H1 (cell line): Measurements from ENCODE around the gene ZNF550. TPM values are rescaled to one million over a fixed set of nuclear protein-coding genes. Genes with fewer than 3 reads are reported as not detected.

Experiments
- CTCF ChIA-PET: fragments of 300-600 bp; sonication (Branson Sonifier 250); formaldehyde crosslinking; loops from one replicate; lab custom pipeline; 2021; ENCODE audit not compliant: partially characterized antibody; lab: Charles Lee
- POLR2A ChIA-PET: fragments of 300-600 bp; sonication (Branson Sonifier 250); formaldehyde crosslinking; loops from one replicate; lab custom pipeline; 2021; ENCODE audit warnings: inconsistent platforms; ENCODE audit not compliant: partially characterized antibody; lab: Charles Lee
- DNase-seq, 2 experiments: peaks; one replicate each; pipeline versions ENCODE4 v3.0.0 to v3.0.0-alpha.2; 2010 to 2022; ENCODE audit warnings: low spot score in 2 of 2, low read depth in 1 of 2, mixed read lengths in 1 of 2
- FAIRE-seq: peaks from 2 replicates; lab custom pipeline; 2011; peaks lifted over from hg19 to GRCh38; lab: Jason Lieb, UNC
- H2AFZ ChIP-seq: 2 replicates; pipeline ENCODE4 v1.8.1; 2012; ENCODE audit warnings: low read length, inconsistent platforms
- H2AK5ac ChIP-seq: 2 replicates; pipeline ENCODE4 v1.6.1; 2013; ENCODE audit warnings: low read depth, low read length
- H2BK120ac ChIP-seq: replicated peaks from 2 replicates; pipeline ENCODE3; 2013; ENCODE audit warnings: low read depth, low read length, inconsistent platforms
- H2BK12ac ChIP-seq: 2 replicates; pipeline ENCODE4 v1.6.1; 2013; ENCODE audit warnings: low read depth, low read length
- H2BK15ac ChIP-seq: 2 replicates; pipeline ENCODE4 v1.6.1; 2013; ENCODE audit warnings: low read length
- H2BK20ac ChIP-seq: 2 replicates; pipeline ENCODE4 v1.6.1; 2013; ENCODE audit warnings: low read length
- H2BK5ac ChIP-seq: 2 replicates; pipeline ENCODE4 v1.6.1; 2013; ENCODE audit warnings: low read depth, low read length
- H3K14ac ChIP-seq: 2 replicates; pipeline ENCODE4 v1.6.1; 2013; ENCODE audit warnings: inconsistent platforms; ENCODE audit not compliant: insufficient read length
- H3K18ac ChIP-seq: 2 replicates; pipeline ENCODE4 v1.6.1; 2013; ENCODE audit warnings: low read length; ENCODE audit errors: extremely low read depth
- H3K23ac ChIP-seq: 2 replicates; pipeline ENCODE4 v1.6.1; 2013; ENCODE audit warnings: inconsistent platforms; ENCODE audit not compliant: insufficient read length
- H3K23me2 ChIP-seq: 2 replicates; pipeline ENCODE4 v1.6.1; 2013; ENCODE audit warnings: low read depth, low read length
- H3K27ac ChIP-seq: 2 replicates; pipeline ENCODE4 v1.6.1; 2011; ENCODE audit warnings: low read depth, low read length, inconsistent platforms
- H3K27me3 ChIP-seq, 4 experiments: replicated peaks in 1 of 4; 1 replicate in 1 of 4; 2 replicates in 3 of 4; pipeline versions ENCODE4 v1.6.1 to v1.8.1; 2011 to 2013; ENCODE audit warnings: low read length in 3 of 4, mild to moderate bottlenecking in 3 of 4, inconsistent platforms in 2 of 4, mixed read lengths in 2 of 4, moderate library complexity in 1 of 4; ENCODE audit not compliant: control insufficient read depth in 3 of 4, insufficient read depth in 3 of 4; ENCODE audit errors: extremely low read depth in 1 of 4
- H3K36me3 ChIP-seq, 4 experiments: 2 replicates each; pipeline versions ENCODE4 v1.6.1 to v1.8.1; 2011 to 2013; ENCODE audit warnings: mild to moderate bottlenecking in 4 of 4, low read length in 3 of 4, moderate library complexity in 2 of 4, control low read depth in 1 of 4, inconsistent platforms in 1 of 4; ENCODE audit not compliant: insufficient read depth in 4 of 4, control insufficient read depth in 2 of 4
- H3K4ac ChIP-seq: replicated peaks from 2 replicates; pipeline ENCODE3; 2013; ENCODE audit warnings: low read length, low read depth, mixed read lengths, inconsistent platforms; ENCODE audit not compliant: insufficient read length
- H3K4me1 ChIP-seq, 4 experiments: replicated peaks in 1 of 4; 1 replicate in 1 of 4; 2 replicates in 3 of 4; pipeline versions ENCODE4 v1.6.1 to v1.8.1; 2011 to 2013; ENCODE audit warnings: low read length in 3 of 4, inconsistent platforms in 2 of 4, mixed read lengths in 1 of 4; ENCODE audit not compliant: insufficient read depth in 4 of 4, control insufficient read depth in 3 of 4
- H3K4me2 ChIP-seq, 2 experiments: 2 replicates each; pipeline versions ENCODE4 v1.6.1 to v1.8.1; 2011 to 2013; ENCODE audit warnings: low read depth in 2 of 2, low read length in 2 of 2, control low read depth in 1 of 2, inconsistent platforms in 1 of 2, mild to moderate bottlenecking in 1 of 2; ENCODE audit not compliant: insufficient read depth in 1 of 2
- H3K4me3 ChIP-seq, 4 experiments: fragments of 200-600, 300-600 bp in 1 of 4; sonication (generic), shearing (Covaris generic), sonication (Bioruptor Twin) in 1 of 4; 2 replicates each; pipeline versions ENCODE4 v1.5.1 to v1.8.1; 2011 to 2016; ENCODE audit warnings: low read length in 4 of 4, low read depth in 3 of 4, control low read depth in 2 of 4, inconsistent platforms in 2 of 4, mild to moderate bottlenecking in 2 of 4, mixed read lengths in 1 of 4, moderate library complexity in 1 of 4; ENCODE audit not compliant: insufficient read depth in 2 of 4; ENCODE audit errors: extremely low read depth in 1 of 4
- H3K56ac ChIP-seq: replicated peaks from 2 replicates; pipeline ENCODE3; 2013; ENCODE audit warnings: low read depth, mild to moderate bottlenecking, mixed read lengths, low read length, inconsistent platforms; ENCODE audit not compliant: insufficient read length
- H3K79me1 ChIP-seq: 2 replicates; pipeline ENCODE4 v1.6.1; 2013; ENCODE audit warnings: low read depth, low read length, control low read depth
- H3K79me2 ChIP-seq, 2 experiments: 2 replicates each; pipeline versions ENCODE4 v1.6.1 to v1.8.1; 2012 to 2013; ENCODE audit warnings: low read length in 2 of 2, mild to moderate bottlenecking in 2 of 2, inconsistent platforms in 1 of 2; ENCODE audit not compliant: insufficient read depth in 2 of 2, control insufficient read depth in 1 of 2
- H3K9ac ChIP-seq, 4 experiments: replicated peaks in 1 of 4; 1 replicate in 1 of 4; 2 replicates in 3 of 4; pipeline versions ENCODE4 v1.6.1 to v1.8.1; 2011 to 2013; ENCODE audit warnings: low read depth in 3 of 4, low read length in 3 of 4, control low read depth in 2 of 4, mild to moderate bottlenecking in 2 of 4, moderate library complexity in 2 of 4, inconsistent platforms in 1 of 4; ENCODE audit errors: extremely low read depth in 1 of 4
- H3K9me3 ChIP-seq, 2 experiments: 2 replicates each; pipeline versions ENCODE4 v1.6.1 to v1.8.1; 2012 to 2013; ENCODE audit warnings: mild to moderate bottlenecking in 2 of 2, moderate library complexity in 2 of 2, control low read depth in 1 of 2, inconsistent platforms in 1 of 2, low read depth in 1 of 2, low read length in 1 of 2, mixed read lengths in 1 of 2; ENCODE audit not compliant: insufficient read depth in 2 of 2
- H4K20me1 ChIP-seq, 2 experiments: replicated peaks in 1 of 2; 2 replicates each; pipeline versions ENCODE3 to v1.8.1; 2011 to 2013; ENCODE audit warnings: inconsistent platforms in 2 of 2, low read length in 2 of 2, mild to moderate bottlenecking in 1 of 2; ENCODE audit not compliant: insufficient read depth in 2 of 2, control insufficient read depth in 1 of 2
- H4K5ac ChIP-seq: 2 replicates; pipeline ENCODE4 v1.6.1; 2013; ENCODE audit warnings: low read length, low read depth, mixed read lengths, inconsistent platforms; ENCODE audit not compliant: insufficient read length
- H4K8ac ChIP-seq: 2 replicates; pipeline ENCODE4 v1.8.0; 2013; ENCODE audit warnings: mild to moderate bottlenecking, moderate library complexity, low read length, inconsistent platforms; ENCODE audit not compliant: insufficient read depth; ENCODE audit errors: extremely low read depth
- H4K91ac ChIP-seq: replicated peaks from 2 replicates; pipeline ENCODE3; 2013; ENCODE audit warnings: low read length, mixed read lengths, inconsistent platforms; ENCODE audit not compliant: insufficient read length
- CHD1 ChIP-seq: IDR thresholded peaks from 2 replicates; pipeline ENCODE4 v1.6.1; 2012; ENCODE audit warnings: low read depth, low read length, improper control_type of control experiment
- CHD2 ChIP-seq: IDR thresholded peaks from 2 replicates; pipeline ENCODE4 v1.6.1; 2012; ENCODE audit warnings: low read length, improper control_type of control experiment
- JUND ChIP-seq: IDR thresholded peaks from 2 replicates; pipeline ENCODE4 v1.6.1; 2011; ENCODE audit warnings: mild to moderate bottlenecking, improper control_type of control experiment, low read length
- KDM4A ChIP-seq: IDR thresholded peaks from one replicate; pipeline ENCODE4 v1.7.1; 2012; ENCODE audit warnings: low read depth, mild to moderate bottlenecking, moderate library complexity, low read length, inconsistent platforms; ENCODE audit not compliant: severe bottlenecking
- RFX5 ChIP-seq: IDR thresholded peaks from 2 replicates; pipeline ENCODE4 v1.6.1; 2011; ENCODE audit warnings: low read depth, low read length, improper control_type of control experiment, borderline replicate concordance
- SIN3A ChIP-seq, 2 experiments: IDR thresholded peaks in 1 of 2; conservative IDR thresholded peaks in 1 of 2; 2 replicates each; pipeline ENCODE4 v1.6.1; 2011 to 2012; ENCODE audit warnings: low read length in 2 of 2, improper control_type of control experiment in 1 of 2, low read depth in 1 of 2, mild to moderate bottlenecking in 1 of 2
- SP1 ChIP-seq: IDR thresholded peaks from 2 replicates; pipeline ENCODE4 v1.6.1; 2011; ENCODE audit warnings: low read depth, low read length
- TAF7 ChIP-seq: optimal IDR thresholded peaks from 2 replicates; pipeline ENCODE3; 2011; ENCODE audit warnings: low read depth, mild to moderate bottlenecking, inconsistent platforms, low read length, moderate library complexity, borderline replicate concordance
- TBP ChIP-seq: IDR thresholded peaks from 2 replicates; pipeline ENCODE4 v1.6.1; 2011; ENCODE audit warnings: low read depth, low read length, improper control_type of control experiment
- WGBS, 2 experiments: shearing (Covaris generic) in 1 of 2; methylation state at CpG; one replicate each; pipeline versions ENCODE4 v1.1.6 to v1.1.7; 2013 to 2015; ENCODE audit warnings: low lambda C conversion rate in 2 of 2, mixed read lengths in 2 of 2, inconsistent platforms in 1 of 2, low coverage in 1 of 2, missing lambda C conversion rate in 1 of 2; ENCODE audit not compliant: insufficient replicate concordance in 2 of 2, insufficient coverage in 1 of 2, insufficient read length in 1 of 2; ENCODE audit errors: extremely low coverage in 1 of 2, missing lambda C conversion rate in 1 of 2; 5-methylcytosine and 5-hydroxymethylcytosine counted together
- polyA plus RNA-seq, 7 experiments: library from polyadenylated mRNA; depleted of rRNA in 3 of 7; stranded (reverse) in 5 of 7; unstranded in 2 of 7; fragments of >200 nt in 5 of 7; fragments of 200-250 nt in 2 of 7; gene quantifications; 1 replicate in 5 of 7; 2 replicates in 1 of 7; 4 replicates in 1 of 7; pipeline versions ENCODE4 v1.2.1 to v1.2.3, GENCODE V29; 2011 to 2013; ENCODE audit warnings: missing spikeins in 2 of 7, mixed read lengths in 2 of 7
- total RNA-seq: library from RNA; stranded (reverse); fragmentation: NEBNext Ultra II Directional; extraction: Animal tissue kit (Norgen Biotek cat#: 25700); gene quantifications from 2 replicates; pipeline ENCODE4 v1.2.1, GENCODE V29; 2021
- TF ChIP-seq, protein P1 (sequence below): IDR thresholded peaks from 2 replicates; pipeline ENCODE4 v1.6.1; 2012; ENCODE audit warnings: inconsistent platforms

ZNF550 gene
- total and polyA plus RNA-seq, 2 of the 8 experiments (the other 6 are each of a cell fraction or from before 2014, with no cell fraction given) = 4.5 to 10.7 TPM

- peak within 1 kb of the TSS; percentile 75 for H2BK120ac ChIP-seq
- H3K79me1 ChIP-seq = peaks cover 19% of the 10 kb centered on the region
- peak; percentile 97 for FAIRE-seq
- TF ChIP-seq SIN3A (conservative IDR thresholded peaks at IDR 0.05 in 1 of 2, IDR thresholded peaks at IDR 0.05 in 1 of 2; ENCODE audit: low read depth in 1 of 2, low read length in 2 of 2) = peak; percentile 19 to 62; a peak in 1 of 4 replicates
- peak; percentile 99 for TF ChIP-seq KDM4A
- TF ChIP-seq, protein P1, sequence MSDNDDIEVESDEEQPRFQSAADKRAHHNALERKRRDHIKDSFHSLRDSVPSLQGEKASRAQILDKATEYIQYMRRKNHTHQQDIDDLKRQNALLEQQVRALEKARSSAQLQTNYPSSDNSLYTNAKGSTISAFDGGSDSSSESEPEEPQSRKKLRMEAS = peak; percentile 99
- no peak for TF ChIP-seq CHD1
- 0 out of 2 replicates have a peak, but pooled peaks have one; percentile 5 for TF ChIP-seq SP1
- peak; percentile 63; the same call in 1 of the 2 replicates for TF ChIP-seq CHD2
- TF ChIP-seq TAF7 = peak; percentile 12
- TF ChIP-seq RFX5 = no peak
- TF ChIP-seq JUND = 0 out of 2 replicates have a peak, but pooled peaks have one; percentile 29
- TF ChIP-seq TBP = peak; percentile 78
Measured at GRCh38 chr19:57583521-57584416, 24.1 kb upstream of the ZNF550 start, which contains the start of gene ZIK1. ZIK1 (plus strand) TSS chr19:57584145; CDS start chr19:57584357, 212 bp downstream.

More at GRCh38 chr19:57583521-57584416, 24.1 kb upstream of the ZNF550 start, which contains the start of gene ZIK1:
- Histone ChIP-seq H3K14ac (no peak within 1 kb of the TSS), H3K18ac (peak within 1 kb of the TSS; percentile 66), H3K27me3 (peaks cover 0 to 5% (median 2%) of the 10 kb centered on the region in 4 experiments; a peak in 2 of 7 replicates), H3K56ac (peak within 1 kb of the TSS; percentile 51), H3K23me2 (peaks cover 12% of the 10 kb centered on the region; the same call in 1 of the 2 replicates), H3K9me3 (peaks cover 20 to 28% of the 10 kb centered on the region in 2 experiments), H2AFZ (peak within 1 kb of the TSS; percentile 98; the same call in 1 of the 2 replicates), H3K79me2 (peaks cover 11 to 40% of the 10 kb centered on the region in 2 experiments), H2AK5ac (peak within 1 kb of the TSS; percentile 54; the same call in 1 of the 2 replicates), H3K36me3 (peaks cover 10 to 31% (median 22%) of the 10 kb centered on the region in 4 experiments), H2BK12ac (peak within 1 kb of the TSS; percentile 30; the same call in 1 of the 2 replicates), H4K8ac (peak within 1 kb of the TSS; percentile 98; the same call in 1 of the 2 replicates), H4K5ac (peak within 1 kb of the TSS; percentile 49), H3K4ac (peak within 1 kb of the TSS; percentile 96), H2BK20ac (peak within 1 kb of the TSS; percentile 64; the same call in 1 of the 2 replicates), H3K27ac (peak within 1 kb of the TSS; percentile 80; the same call in 1 of the 2 replicates), H3K4me2 (peak within 1 kb of the TSS; percentile 81 to 98), H3K23ac (no peak within 1 kb of the TSS), H4K91ac (peak within 1 kb of the TSS; percentile 96), H3K4me3 (peak within 1 kb of the TSS; percentile 87 to 95 (median 93)), H4K20me1 (no peaks in the 10 kb centered on the region), H3K9ac (peak within 1 kb of the TSS; percentile 83 to 91 (median 84)), H3K4me1 (peaks cover 4 to 13% (median 8%) of the 10 kb centered on the region in 4 experiments; a peak in 6 of 7 replicates), H2BK5ac (peak within 1 kb of the TSS; percentile 98), H2BK15ac (peak within 1 kb of the TSS; percentile 90; the same call in 1 of the 2 replicates)
- ChIA-PET CTCF (no interaction called here), POLR2A (interaction anchor here (0.6 to 2.1 kb wide), 15 partner anchors 9 to 246 kb away, joined by 3 to 11 read pairs (median 3); partner anchors contain the start of genes ZNF134, ZNF154, ZNF211 and ZNF530)
- DNase-seq = peak; percentile 90 to 92
- WGBS, 2 experiments = 2% methylated on average over 76 of the region's 76 CpGs; no CpG with 5 or more reads in 1 of the 2 experiments
